Progenitor cell of endocrine pancreas (in vitro differentiated cells): Measurements from ENCODE around the gene TSPAN8. TPM values are rescaled to one million over a fixed set of nuclear protein-coding genes. Genes with fewer than 3 reads are reported as not detected.
"Not testable (repeated sequence)": the region's sequence is repeated elsewhere in the genome, so short reads cannot be mapped to it uniquely, and the experiment has no call there.

Source experiments
- DNase-seq: peaks from one replicate; pipeline ENCODE4 v3.0.0; 2021; ENCODE audit warnings: low spot score; ENCODE audit not compliant: unreplicated experiment
- H3K27ac Mint-ChIP-seq: 2 replicates; pipeline ENCODE4 v1.8.0; 2021; ENCODE audit warnings: mild to moderate bottlenecking, moderate library complexity, mixed read lengths
- H3K27me3 Mint-ChIP-seq: 2 replicates; pipeline ENCODE4 v1.8.0; 2021; ENCODE audit warnings: mixed read lengths
- H3K36me3 Mint-ChIP-seq: 2 replicates; pipeline ENCODE4 v1.8.0; 2022; ENCODE audit warnings: mixed read lengths; ENCODE audit not compliant: insufficient read depth
- H3K4me1 Mint-ChIP-seq: 2 replicates; pipeline ENCODE4 v1.8.0; 2021; ENCODE audit warnings: low read depth, mixed read lengths
- H3K4me3 Mint-ChIP-seq: 2 replicates; pipeline ENCODE4 v1.8.0; 2021; ENCODE audit warnings: low read depth, mild to moderate bottlenecking, moderate library complexity, mixed read lengths
- H3K9me3 Mint-ChIP-seq: 2 replicates; pipeline ENCODE4 v1.8.0; 2021; ENCODE audit warnings: low read depth, mixed read lengths
- total RNA-seq: library from RNA; stranded (reverse); gene quantifications from 2 replicates; pipeline ENCODE4 v1.2.1, GENCODE V29; 2021
- TF ChIP-seq, protein P1 (sequence below): fragments of 200-600 bp; sonication (generic); IDR thresholded peaks from one replicate; pipeline ENCODE4 v1.5.0; 2021; ENCODE audit warnings: antibody characterized with exemption, mild to moderate bottlenecking; ENCODE audit not compliant: unreplicated experiment

The TSPAN8 gene
- total RNA-seq, 1 donor from 2014 or later, result 1.0 TPM

DNA sequence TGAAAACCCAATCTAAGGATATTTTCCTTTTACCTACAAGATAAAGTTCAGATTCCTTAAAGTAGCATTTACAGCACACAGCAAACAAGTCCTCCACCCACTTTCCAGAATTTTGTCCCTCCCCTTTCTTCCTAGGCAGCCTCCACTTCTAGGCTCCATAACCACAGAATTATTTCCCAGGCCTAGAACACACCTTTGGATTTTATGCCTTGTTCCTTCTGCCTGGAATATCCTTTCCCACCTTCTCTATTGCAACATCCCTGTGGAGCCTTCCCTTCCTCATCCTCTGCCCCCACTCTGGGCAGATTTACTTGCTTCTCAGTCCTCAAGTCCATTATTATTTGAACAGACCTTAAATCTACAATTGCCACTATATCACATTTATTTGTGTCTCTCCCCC, 2.1 kb upstream of the TSPAN8 start:
- Mint-ChIP-seq H3K9me3 (peaks cover under 1% of the 10 kb centered on the region), H3K27me3 (no peaks in the 10 kb centered on the region), H3K4me1 (peaks cover 77% of the 10 kb centered on the region), H3K36me3 (peaks cover under 1% of the 10 kb centered on the region), H3K4me3 (no peak overlapping the region), H3K27ac (peak overlapping the region; percentile 31)
- TF ChIP-seq, protein P1, sequence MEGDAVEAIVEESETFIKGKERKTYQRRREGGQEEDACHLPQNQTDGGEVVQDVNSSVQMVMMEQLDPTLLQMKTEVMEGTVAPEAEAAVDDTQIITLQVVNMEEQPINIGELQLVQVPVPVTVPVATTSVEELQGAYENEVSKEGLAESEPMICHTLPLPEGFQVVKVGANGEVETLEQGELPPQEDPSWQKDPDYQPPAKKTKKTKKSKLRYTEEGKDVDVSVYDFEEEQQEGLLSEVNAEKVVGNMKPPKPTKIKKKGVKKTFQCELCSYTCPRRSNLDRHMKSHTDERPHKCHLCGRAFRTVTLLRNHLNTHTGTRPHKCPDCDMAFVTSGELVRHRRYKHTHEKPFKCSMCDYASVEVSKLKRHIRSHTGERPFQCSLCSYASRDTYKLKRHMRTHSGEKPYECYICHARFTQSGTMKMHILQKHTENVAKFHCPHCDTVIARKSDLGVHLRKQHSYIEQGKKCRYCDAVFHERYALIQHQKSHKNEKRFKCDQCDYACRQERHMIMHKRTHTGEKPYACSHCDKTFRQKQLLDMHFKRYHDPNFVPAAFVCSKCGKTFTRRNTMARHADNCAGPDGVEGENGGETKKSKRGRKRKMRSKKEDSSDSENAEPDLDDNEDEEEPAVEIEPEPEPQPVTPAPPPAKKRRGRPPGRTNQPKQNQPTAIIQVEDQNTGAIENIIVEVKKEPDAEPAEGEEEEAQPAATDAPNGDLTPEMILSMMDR, result no peak
- no peak for DNase-seq

DNA sequence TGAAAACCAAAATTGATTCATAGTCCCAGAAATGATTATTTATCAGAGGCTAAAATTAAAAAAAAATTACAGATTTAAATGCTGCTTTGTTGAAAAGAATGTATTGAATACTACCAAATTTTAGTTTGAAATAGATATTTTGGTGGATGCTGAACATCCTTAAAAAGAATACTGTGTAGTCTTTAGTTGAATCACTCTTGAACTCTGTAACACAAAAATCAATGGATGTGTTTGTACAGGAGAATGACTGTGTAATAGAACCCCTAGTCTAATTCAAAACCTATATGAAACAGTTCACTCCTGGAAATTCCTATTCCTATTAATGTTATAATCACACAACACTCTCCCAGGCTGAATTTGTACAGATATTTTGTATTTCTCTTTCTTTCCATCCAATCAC, 1.5 kb upstream of the TSPAN8 start:
- no peaks in the 10 kb centered on the region for H3K27me3 Mint-ChIP-seq
- H3K36me3 Mint-ChIP-seq, result no peaks in the 10 kb centered on the region
- H3K4me1 Mint-ChIP-seq, result peaks cover 72% of the 10 kb centered on the region
- H3K27ac Mint-ChIP-seq, result peak overlapping the region; percentile 3
- no peak for DNase-seq
- H3K4me3 Mint-ChIP-seq, result no peak overlapping the region
- H3K9me3 Mint-ChIP-seq, result no peaks in the 10 kb centered on the region
- TF ChIP-seq, protein P1, result no peak

DNA sequence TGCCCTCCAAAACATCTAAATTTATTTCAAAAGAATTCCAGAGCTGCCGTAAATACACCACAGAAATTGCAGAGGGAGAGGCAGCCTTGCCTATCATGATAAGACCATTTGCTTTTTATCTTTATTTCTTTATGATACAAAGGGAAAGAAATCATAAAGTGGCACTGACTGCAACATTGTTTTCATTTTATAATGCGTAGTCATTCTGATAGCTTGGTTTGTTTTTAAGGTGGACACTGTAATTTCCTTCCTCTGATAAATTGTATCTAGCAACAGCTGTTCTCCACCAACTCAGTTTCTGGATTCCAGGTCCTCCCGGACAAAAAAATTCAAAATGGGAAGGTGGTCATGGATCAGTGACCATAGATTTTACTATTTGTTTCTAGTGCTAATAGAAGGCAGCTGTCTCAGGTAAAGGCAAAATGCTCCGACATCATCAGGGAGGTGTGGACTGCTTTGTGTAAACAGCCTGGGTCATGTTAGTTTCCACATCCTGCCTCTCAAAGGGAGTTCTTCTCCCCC, 623 bp upstream of the TSPAN8 start:
- no peaks in the 10 kb centered on the region for H3K27me3 Mint-ChIP-seq
- TF ChIP-seq, protein P1, result no peak
- DNase-seq, result no peak
- H3K4me3 Mint-ChIP-seq, result no peak overlapping the region
- peaks cover 63% of the 10 kb centered on the region for H3K4me1 Mint-ChIP-seq
- H3K9me3 Mint-ChIP-seq, result no peaks in the 10 kb centered on the region
- no peaks in the 10 kb centered on the region for H3K36me3 Mint-ChIP-seq
- H3K27ac Mint-ChIP-seq, result peak overlapping the region; percentile 77

DNA sequence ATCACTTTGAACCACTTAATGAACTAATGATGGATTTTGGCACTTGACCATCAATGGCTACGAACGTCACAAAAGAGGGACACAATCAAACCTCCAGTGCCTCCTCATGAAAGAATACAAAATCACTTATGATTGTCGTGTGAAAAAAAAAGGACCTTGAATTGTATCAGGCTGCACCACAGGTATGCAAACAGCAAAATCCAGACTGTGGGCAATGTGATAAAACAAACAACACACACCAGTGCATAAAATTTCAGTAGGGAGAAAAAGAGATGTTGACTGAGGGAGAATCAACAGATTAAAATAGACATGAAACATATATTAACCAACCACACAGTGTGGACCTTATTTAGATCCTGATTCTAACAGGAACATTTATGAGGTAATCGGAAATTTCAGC, 2.6 kb downstream of the TSPAN8 start:
- Mint-ChIP-seq H3K27ac (peak overlapping the region; percentile 7), H3K4me1 (peaks cover 34% of the 10 kb centered on the region), H3K4me3 (no peak overlapping the region), H3K27me3 (no peaks in the 10 kb centered on the region), H3K36me3 (peaks cover 3% of the 10 kb centered on the region), H3K9me3 (peaks cover 6% of the 10 kb centered on the region)
- TF ChIP-seq, protein P1, result no peak
- no peak for DNase-seq

DNA sequence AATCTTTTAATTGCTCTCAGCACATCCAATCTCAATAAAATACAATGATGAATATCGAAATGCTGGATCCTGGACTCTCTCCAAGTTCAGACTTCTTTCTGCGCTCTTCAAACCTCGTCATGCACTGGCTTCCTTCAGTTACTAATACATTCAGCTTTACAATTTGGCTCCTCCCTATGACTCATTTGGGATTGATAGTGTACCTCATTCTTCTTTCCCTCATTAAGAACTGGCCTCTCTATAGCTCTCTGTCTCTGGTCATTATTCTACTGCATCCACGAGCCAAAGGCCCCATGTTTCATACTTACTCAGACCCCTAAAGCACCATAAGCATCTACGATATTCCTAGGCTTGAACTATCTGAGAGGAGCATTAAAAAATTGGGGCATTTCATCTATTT, 4.9 kb downstream of the TSPAN8 start:
- Mint-ChIP-seq H3K36me3 (peaks cover 4% of the 10 kb centered on the region), H3K27ac (no peak overlapping the region)
- TF ChIP-seq, protein P1, result no peak

DNA sequence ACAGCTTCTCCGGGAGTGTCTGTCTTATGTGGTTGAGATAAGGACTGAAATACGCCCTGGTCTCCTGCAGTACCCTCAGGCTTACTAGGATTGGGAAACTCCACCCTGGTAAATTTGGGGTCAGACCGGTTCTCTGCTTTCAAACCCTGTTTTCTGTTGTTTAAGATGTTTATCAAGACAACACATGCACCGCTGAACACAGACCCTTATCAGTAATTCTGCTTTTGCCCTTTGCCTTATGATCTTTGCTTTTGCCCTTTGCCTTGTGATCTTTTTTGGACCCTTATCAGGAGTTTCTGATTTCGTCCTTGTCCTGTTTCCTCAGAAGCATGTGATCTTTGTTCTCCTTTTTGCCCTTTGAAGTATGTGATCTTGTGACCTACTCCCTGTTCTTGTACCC, 7.8 kb downstream of the TSPAN8 start:
- not testable (repeated sequence) for H3K9me3 Mint-ChIP-seq, H3K27me3 Mint-ChIP-seq, H3K4me3 Mint-ChIP-seq, DNase-seq, H3K36me3 Mint-ChIP-seq, H3K27ac Mint-ChIP-seq, H3K4me1 Mint-ChIP-seq

More for the DNA sequence above, 4.9 kb downstream of the TSPAN8 start:
- no peak for DNase-seq
- Mint-ChIP-seq H3K9me3 (peaks cover 9% of the 10 kb centered on the region), H3K27me3 (no peaks in the 10 kb centered on the region), H3K4me3 (no peak overlapping the region), H3K4me1 (peaks cover 15% of the 10 kb centered on the region)
